ENCODE measurements around the gene ARMC8.

Gene ARMC8

DNA sequence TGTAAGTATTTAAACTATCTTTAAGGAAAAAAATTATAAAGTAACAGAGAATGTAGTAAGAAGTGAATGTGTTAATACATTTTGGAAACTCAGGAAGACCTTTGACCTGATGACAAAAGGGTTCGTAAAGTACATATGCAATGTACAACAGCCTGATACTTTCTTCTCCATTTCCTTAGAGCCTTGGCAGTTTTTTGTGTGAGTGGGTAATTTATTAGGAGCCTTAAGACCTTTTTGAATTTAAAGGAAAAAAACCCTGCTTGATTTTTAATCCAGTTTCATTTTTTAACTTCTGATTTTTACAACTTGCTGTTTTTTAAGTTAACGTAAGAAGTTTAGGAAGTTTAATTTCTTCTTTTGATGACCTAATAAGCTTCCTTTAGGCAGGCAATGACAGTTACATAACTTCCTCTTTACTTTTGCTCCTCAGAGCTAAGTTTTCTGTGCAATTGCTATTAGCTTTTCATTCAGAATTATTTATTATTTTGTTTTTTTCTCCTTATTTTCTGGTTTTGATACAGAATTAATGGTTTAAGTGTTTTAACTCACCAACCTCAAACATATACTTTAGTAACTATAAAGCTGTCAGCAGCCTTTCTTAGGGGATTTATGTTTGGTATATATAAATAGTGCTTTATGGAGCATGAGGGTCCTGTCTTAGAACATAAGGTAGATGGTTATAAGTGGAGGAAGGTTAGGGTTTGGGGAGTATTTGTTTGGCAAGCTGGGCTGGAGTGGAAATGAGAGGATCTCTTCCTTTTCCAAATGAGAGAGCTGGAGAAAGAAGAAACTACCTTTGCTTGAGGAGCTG is 35.2 kb downstream of the ARMC8 start:
- Histone ChIP-seq H3K4me1 (ENCODE audit: insufficient read depth, low read length, severe bottlenecking) (no peaks in the 10 kb centered on the region), H3K9ac (ENCODE audit: low read length) (no peak overlapping the region), H3K9me3 (ENCODE audit: low read length) (no peaks in the 10 kb centered on the region), H4K20me1 (ENCODE audit: insufficient read depth, low read length) (no peaks in the 10 kb centered on the region), H3K27me3 (ENCODE audit: insufficient read depth, low read length) (no peaks in the 10 kb centered on the region), H3K9me2 (ENCODE audit: low read depth, low read length) (no peaks in the 10 kb centered on the region), H3K79me2 (ENCODE audit: insufficient read depth, low read length) (peaks cover 26% of the 10 kb centered on the region), H2AFZ (ENCODE audit: low read length) (no peak overlapping the region), H3K4me3 (ENCODE audit: low read depth, low read length, poor library complexity, severe bottlenecking) (no peak overlapping the region), H3K36me3 (ENCODE audit: insufficient read depth, low read length) (peaks cover 52% of the 10 kb centered on the region), H3K27ac (ENCODE audit: low read depth, low read length, poor library complexity, severe bottlenecking) (no peak overlapping the region), H3F3A (ENCODE audit: insufficient read depth, low read length) (no peaks in the 10 kb centered on the region), H3K4me2 (ENCODE audit: low read length) (no peak overlapping the region)
- no peak for TF ChIP-seq EZH2 (IDR thresholded peaks at IDR 0.05; ENCODE audit: borderline replicate concordance, low read length)
- TF ChIP-seq, protein P1, sequence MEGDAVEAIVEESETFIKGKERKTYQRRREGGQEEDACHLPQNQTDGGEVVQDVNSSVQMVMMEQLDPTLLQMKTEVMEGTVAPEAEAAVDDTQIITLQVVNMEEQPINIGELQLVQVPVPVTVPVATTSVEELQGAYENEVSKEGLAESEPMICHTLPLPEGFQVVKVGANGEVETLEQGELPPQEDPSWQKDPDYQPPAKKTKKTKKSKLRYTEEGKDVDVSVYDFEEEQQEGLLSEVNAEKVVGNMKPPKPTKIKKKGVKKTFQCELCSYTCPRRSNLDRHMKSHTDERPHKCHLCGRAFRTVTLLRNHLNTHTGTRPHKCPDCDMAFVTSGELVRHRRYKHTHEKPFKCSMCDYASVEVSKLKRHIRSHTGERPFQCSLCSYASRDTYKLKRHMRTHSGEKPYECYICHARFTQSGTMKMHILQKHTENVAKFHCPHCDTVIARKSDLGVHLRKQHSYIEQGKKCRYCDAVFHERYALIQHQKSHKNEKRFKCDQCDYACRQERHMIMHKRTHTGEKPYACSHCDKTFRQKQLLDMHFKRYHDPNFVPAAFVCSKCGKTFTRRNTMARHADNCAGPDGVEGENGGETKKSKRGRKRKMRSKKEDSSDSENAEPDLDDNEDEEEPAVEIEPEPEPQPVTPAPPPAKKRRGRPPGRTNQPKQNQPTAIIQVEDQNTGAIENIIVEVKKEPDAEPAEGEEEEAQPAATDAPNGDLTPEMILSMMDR (IDR thresholded peaks at IDR 0.05; ENCODE audit: low read length), result no peak

DNA sequence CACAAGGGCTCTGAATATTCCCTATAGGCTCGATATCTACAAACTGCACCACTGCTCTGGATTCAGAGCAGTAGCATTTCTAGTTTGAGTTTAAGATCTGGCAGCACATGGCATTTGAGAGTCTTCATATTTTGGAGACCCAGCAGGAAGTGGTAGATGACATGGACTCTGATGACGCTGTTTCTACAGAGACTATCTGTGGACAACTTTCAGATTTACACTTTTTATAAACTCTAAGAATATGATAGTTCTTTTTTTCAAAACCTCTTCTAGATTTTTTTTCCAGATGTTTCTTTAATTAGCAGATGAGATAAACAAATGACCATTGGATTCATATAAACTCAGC is 35.8 kb downstream of the ARMC8 start:
- H3K9me3 ChIP-seq (ENCODE audit: low read length), result no peaks in the 10 kb centered on the region
- H3K4me2 ChIP-seq (ENCODE audit: low read length), result no peak overlapping the region
- no peak overlapping the region for H3K27ac ChIP-seq (ENCODE audit: low read depth, low read length, poor library complexity, severe bottlenecking)
- no peak overlapping the region for H3K4me3 ChIP-seq (ENCODE audit: low read depth, low read length, poor library complexity, severe bottlenecking)
- H3K36me3 ChIP-seq (ENCODE audit: insufficient read depth, low read length), result peaks cover 58% of the 10 kb centered on the region
- peaks cover 26% of the 10 kb centered on the region for H3K79me2 ChIP-seq (ENCODE audit: insufficient read depth, low read length)
- no peaks in the 10 kb centered on the region for H3K27me3 ChIP-seq (ENCODE audit: insufficient read depth, low read length)
- H4K20me1 ChIP-seq (ENCODE audit: insufficient read depth, low read length), result no peaks in the 10 kb centered on the region
- no peaks in the 10 kb centered on the region for H3F3A ChIP-seq (ENCODE audit: insufficient read depth, low read length)
- TF ChIP-seq EZH2 (IDR thresholded peaks at IDR 0.05; ENCODE audit: borderline replicate concordance, low read length), result no peak
- TF ChIP-seq, protein P1 (IDR thresholded peaks at IDR 0.05; ENCODE audit: low read length), result no peak
- no peak overlapping the region for H2AFZ ChIP-seq (ENCODE audit: low read length)
- H3K9ac ChIP-seq (ENCODE audit: low read length), result no peak overlapping the region
- H3K4me1 ChIP-seq (ENCODE audit: insufficient read depth, low read length, severe bottlenecking), result no peaks in the 10 kb centered on the region
- no peaks in the 10 kb centered on the region for H3K9me2 ChIP-seq (ENCODE audit: low read depth, low read length)

DNA sequence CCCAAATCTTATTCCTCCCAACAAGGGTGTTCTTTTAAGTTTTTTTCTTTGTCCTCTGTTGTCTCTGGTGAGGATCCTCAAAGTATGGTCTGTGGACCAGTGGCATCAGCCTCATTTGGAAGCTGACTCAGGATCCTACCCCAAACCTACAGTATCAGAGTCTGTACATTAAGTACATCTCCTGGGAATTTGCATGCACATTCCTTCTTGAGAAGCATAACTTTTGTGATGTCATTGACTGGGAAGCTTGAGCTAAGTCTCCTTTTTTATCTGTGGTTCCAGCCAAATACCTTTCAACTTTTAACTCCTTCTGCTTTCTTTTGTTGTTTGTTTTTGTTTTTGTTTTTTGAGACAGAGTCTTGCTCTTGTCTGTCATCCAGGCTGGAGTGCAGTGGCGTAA is 40.5 kb downstream of the ARMC8 start:
- H3K9me3 ChIP-seq (ENCODE audit: low read length), result no peaks in the 10 kb centered on the region
- TF ChIP-seq, protein P1 (IDR thresholded peaks at IDR 0.05; ENCODE audit: low read length), result no peak
- no peak for TF ChIP-seq EZH2 (IDR thresholded peaks at IDR 0.05; ENCODE audit: borderline replicate concordance, low read length)
- no peaks in the 10 kb centered on the region for H4K20me1 ChIP-seq (ENCODE audit: insufficient read depth, low read length)
- no peaks in the 10 kb centered on the region for H3F3A ChIP-seq (ENCODE audit: insufficient read depth, low read length)
- peaks cover 90% of the 10 kb centered on the region for H3K36me3 ChIP-seq (ENCODE audit: insufficient read depth, low read length)
- no peaks in the 10 kb centered on the region for H3K4me1 ChIP-seq (ENCODE audit: insufficient read depth, low read length, severe bottlenecking)
- no peaks in the 10 kb centered on the region for H3K79me2 ChIP-seq (ENCODE audit: insufficient read depth, low read length)
- H3K4me2 ChIP-seq (ENCODE audit: low read length), result no peak overlapping the region
- no peaks in the 10 kb centered on the region for H3K27me3 ChIP-seq (ENCODE audit: insufficient read depth, low read length)
- no peak overlapping the region for H2AFZ ChIP-seq (ENCODE audit: low read length)
- H3K4me3 ChIP-seq (ENCODE audit: low read depth, low read length, poor library complexity, severe bottlenecking), result no peak overlapping the region
- H3K9ac ChIP-seq (ENCODE audit: low read length), result no peak overlapping the region
- no peaks in the 10 kb centered on the region for H3K9me2 ChIP-seq (ENCODE audit: low read depth, low read length)
- no peak overlapping the region for H3K27ac ChIP-seq (ENCODE audit: low read depth, low read length, poor library complexity, severe bottlenecking)

Data from OCI-LY1 (cell line).